NCI-H1048 (cell line): ENCODE results near the gene HBG2.
"Not testable (repeated sequence)": the region's sequence is repeated elsewhere in the genome, so short reads cannot be mapped to it uniquely, and the experiment has no call there.

ENCODE experiments used
- DNase-seq: peaks from one replicate; lab custom pipeline; 2025; lab: John Stamatoyannopoulos, UW

HBG2 gene

GRCh38 chr11:5249807-5250396 is 4.7 kb downstream of the HBG2 start, which contains the start of gene HBG1:
HBG1 (minus strand) TSS chr11:5249857; CDS start chr11:5249804, 53 bp downstream.
- not testable (repeated sequence) for DNase-seq

GRCh38 chr11:5248498-5248897 is 6.1 kb downstream of the HBG2 start:
- DNase-seq = not testable (repeated sequence)

DNA sequence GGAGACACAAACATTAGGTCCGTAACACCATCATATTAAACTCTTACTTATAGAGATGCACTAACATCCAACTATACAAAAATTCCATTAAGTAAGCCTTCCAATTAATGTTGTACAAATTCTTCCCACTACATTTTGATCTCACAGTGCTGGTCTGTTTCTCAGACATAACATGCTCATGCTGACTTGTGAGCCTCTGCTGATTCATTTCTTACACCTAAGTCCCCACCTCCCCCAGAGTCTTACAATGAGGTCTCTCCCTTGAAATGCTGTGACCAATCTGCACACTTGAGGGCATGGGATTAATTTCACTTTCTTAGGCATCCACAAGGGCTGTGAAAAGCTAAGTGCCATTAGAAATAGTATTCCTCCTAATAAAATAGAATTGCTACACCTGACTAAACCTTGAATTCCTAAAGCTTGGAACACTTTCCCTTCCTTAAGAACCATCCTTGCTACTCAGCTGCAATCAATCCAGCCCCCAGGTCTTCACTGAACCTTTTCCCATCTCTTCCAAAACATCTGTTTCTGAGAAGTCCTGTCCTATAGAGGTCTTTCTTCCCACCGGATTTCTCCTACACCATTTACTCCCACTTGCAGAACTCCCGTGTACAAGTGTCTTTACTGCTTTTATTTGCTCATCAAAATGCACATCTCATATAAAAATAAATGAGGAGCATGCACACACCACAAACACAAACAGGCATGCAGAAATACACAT is 6.9 kb downstream of the HBG2 start:
- no peak for DNase-seq

GRCh38 chr11:5246772-5247471 is 7.7 kb downstream of the HBG2 start:
- DNase-seq = no peak

GRCh38 chr11:5245155-5245554 is 9.4 kb downstream of the HBG2 start:
- DNase-seq = no peak

DNA sequence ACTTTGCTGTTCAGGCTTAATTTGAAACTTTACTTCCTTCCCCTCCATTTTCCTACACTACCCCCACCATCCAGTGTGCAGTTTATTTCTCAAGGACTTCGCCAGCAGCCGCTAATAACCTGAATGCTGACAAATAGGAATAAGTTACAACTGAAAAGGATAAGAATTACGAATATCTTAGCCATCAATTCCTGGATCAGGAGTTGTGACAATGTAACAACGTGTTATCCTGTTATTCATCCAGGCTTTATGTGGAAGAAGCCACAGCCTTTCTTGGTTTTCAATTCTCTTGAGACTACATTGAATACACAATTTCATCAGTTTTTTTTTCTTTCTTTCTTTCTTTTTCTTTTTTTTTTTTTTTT is 10.8 kb downstream of the HBG2 start:
- DNase-seq = no peak

DNA sequence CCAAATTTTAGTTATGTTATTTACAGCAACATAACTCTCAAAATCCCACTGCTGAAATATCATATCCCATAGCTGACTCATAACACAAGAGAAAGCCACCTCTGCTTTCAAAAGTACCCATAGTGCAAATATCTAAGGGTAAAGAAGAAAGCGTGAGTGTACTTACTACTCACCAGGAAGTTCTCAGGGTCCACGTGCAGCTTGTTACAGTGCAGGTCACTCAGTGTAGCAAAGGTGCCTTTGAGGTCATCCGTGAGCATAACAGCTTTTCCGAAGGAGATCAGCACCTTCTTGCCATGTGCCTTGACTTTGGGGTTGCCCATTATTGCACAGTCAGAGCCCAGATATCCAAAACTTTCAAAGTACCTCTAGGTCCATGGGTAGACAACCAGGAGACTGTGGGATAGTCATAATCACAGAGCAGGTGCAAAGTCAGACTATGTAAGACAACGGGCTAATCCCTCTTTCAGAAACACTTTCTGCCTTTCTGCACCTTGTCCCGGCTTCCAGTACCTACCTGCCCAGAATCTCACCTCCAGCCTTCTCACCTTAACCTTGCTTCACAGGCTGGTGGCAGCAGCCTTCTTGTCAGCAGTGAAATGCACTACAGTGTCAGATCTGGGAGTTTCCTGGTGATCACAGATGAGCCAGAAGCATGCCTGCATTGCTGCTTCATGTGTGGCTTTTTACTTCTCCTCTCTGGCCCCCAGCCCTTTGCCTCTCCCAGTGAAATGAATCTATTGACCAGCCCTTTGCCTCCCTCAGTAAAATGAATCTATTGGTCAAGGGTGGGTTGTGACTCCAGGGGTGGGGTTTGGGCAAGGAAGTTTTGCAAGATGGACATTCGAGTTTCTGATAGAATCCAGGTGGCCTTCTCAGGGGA is 11.4 kb downstream of the HBG2 start:
- no peak for DNase-seq

- DNase-seq = no peak
These were observed 12.4 kb downstream of the HBG2 start for GRCh38 chr11:5242208-5242607.

DNA sequence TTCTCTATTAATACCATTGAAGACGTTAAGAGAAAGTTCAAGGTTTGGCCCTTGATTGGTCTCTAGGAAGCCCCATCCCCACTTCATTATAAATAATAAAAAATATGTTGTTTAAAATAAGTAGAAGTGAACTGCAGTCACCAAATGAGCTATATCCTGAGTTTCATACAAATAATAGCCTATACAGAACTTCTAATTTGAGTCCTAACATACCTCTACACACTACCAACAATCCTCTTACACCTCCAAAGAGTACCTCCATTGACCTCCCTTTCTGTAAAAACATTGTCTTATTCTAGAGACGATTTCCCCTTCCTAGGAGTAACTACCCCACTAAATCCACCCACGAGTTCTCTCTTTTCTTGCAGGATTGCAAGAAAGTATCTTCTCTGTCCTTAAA is 13.1 kb downstream of the HBG2 start:
- no peak for DNase-seq

DNA sequence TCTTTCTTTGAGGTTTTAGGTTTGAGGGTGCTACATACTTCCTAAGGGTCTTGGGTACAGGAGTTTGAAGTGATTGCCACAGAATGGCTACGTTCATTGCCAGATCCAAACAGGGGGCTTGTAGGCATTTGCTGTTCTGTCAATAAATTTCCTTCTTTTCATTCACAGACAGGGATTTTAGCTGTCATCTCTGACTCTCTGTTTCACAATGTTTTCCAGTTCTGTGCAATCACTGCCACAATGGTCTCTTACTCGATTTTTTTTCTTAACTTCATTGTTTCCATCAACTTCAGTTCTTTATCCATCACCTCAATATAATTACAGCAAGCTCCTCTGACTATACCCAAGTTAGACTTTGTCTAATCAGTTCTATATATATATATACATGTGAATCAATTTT is 14.1 kb downstream of the HBG2 start:
- DNase-seq = no peak

DNA sequence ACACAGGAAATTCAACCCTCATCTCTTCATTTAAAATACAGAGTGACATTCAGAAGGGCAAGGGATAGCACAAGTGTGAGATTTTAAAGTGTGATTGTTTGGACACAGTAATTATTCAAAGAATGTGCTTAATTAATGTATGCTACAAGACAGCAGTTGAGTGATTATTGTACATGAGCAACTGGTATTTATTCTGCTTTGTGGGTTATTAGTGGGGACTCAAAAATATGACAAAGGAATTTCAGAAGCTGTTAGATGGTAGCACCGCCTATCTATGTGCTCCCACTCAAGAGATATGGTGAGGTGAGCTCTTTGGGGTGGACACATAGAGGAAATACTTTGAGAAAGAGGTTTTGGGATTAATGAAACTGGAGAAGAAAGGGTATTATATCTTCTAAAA is 14.5 kb downstream of the HBG2 start:
- DNase-seq = no peak

- no peak for DNase-seq
These were observed 15.5 kb downstream of the HBG2 start for GRCh38 chr11:5239046-5239445.

- no peak for DNase-seq
These were observed 16.1 kb downstream of the HBG2 start for GRCh38 chr11:5238486-5238885.

- no peak for DNase-seq
These were observed 17.2 kb downstream of the HBG2 start for GRCh38 chr11:5237420-5237819.

GRCh38 chr11:5235364-5236095 is 19.1 kb downstream of the HBG2 start:
- no peak for DNase-seq

DNA sequence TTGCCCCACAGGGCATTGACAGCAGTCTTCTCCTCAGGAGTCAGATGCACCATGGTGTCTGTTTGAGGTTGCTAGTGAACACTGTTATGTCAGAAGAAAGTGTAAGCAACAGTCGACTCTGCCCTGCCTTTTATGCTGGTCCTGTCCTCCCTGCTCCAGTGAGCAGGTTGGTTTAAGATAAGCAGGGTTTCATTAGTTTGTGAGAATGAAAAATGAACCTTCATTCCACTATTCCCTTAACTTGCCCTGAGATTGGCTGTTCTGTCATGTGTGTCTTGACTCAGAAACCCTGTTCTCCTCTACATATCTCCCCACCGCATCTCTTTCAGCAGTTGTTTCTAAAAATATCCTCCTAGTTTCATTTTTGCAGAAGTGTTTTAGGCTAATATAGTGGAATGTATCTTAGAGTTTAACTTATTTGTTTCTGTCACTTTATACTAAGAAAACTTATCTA is 20.2 kb downstream of the HBG2 start, which contains the start of gene HBD:
Gene HBD, minus strand, starts transcription at position 103 of the 454 bp plus-strand sequence. Its CDS starts 50 bp downstream, at position 53.
- no peak for DNase-seq

DNA sequence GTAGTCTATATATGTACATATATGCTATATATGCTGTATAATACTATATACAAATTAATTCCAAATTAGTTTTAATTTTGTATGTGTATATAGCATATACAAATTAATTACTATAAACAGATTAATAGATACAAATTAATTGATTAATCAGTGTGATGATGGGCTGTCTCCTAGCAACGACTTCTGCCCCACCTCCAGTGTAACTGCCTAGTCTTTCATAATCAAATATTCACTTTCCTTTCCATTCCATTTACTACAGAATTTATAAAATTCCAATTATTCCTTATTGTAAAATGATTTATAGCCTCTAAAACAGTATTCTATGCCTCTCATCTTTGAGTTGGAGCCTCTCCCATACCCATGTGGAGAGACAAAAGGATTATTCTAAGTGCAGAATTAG is 21.3 kb downstream of the HBG2 start:
- no peak for DNase-seq

DNA sequence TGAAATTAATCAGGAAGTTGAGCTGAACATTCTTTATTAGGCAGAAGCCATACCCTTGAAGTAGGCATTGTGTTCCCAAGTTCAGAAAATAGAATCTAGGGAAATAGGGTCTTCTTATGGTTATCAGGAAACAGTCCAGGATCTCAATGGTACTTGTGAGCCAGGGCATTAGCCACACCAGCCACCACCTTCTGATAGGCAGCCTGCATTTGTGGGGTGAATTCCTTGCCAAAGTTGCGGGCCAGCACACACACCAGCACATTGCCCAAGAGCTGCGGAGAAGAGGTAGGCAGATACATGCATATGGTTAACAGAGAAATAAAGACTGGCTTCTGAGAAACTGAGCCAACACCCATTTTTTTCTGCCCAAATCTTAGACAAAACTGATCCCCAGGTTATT is 21.8 kb downstream of the HBG2 start:
- no peak for DNase-seq

GRCh38 chr11:5232176-5232575 is 22.4 kb downstream of the HBG2 start:
- DNase-seq = no peak

DNA sequence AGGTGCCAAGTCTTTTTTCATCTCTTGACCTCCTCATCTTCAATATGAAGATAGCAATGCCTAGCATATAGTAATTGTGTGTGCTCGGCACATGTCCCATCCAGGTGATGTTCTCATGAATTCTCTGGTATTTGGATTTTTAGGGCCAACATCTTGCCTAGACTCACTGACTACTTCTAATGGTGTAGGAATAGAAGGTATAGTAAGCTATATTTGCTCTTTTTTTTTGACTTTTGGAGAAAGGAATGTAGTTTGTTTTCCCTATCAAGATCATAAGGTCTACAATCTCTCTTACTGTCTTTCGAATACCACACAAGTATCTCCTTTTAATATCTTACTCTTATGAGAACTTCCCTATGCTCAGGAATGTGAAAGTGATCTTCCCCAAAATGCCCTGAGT is 23.5 kb downstream of the HBG2 start:
- DNase-seq = no peak

DNA sequence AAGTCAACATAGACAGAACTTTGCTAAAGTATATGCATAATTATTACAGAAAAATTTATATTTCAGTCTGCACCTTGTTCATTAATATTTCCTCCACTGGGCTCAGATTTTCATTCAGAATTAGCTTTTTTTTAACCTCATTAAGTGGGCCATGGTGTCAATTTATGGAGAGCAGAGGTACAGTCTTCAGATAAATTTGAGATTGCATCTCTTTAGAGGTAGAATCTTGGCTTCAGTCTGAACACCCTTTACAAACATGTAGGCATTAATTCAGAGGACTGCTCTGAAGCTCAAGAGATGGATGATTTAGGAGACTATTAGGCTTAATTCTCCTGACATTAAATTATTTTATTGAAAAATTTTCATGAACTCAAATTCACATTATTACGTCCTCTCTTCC is 24.3 kb downstream of the HBG2 start:
- no peak for DNase-seq
